ENCODE results near the gene KCTD16. TPM values are rescaled to one million over a fixed set of nuclear protein-coding genes. Genes with fewer than 3 reads are reported as not detected.
A peak's percentile ranks its signal among the peaks of the same experiment; 100 is the strongest.

Gene KCTD16
- total RNA-seq, 1 experiment from 2014 or later, result 0.29 TPM

GRCh38 chr5:144139586-144139985 is 31.1 kb upstream of the KCTD16 start:
- CTCF ChIA-PET, result no interaction called here

GRCh38 chr5:144141585-144141984 is 29.1 kb upstream of the KCTD16 start:
- DNase-seq, result no peak
- Mint-ChIP-seq H3K27ac (ENCODE audit: unreplicated experiment) (no peak overlapping the region), H3K9me3 (ENCODE audit: unreplicated experiment) (no peaks in the 10 kb centered on the region), H3K36me3 (ENCODE audit: insufficient read depth, unreplicated experiment) (no peaks in the 10 kb centered on the region), H3K4me1 (ENCODE audit: low read depth, unreplicated experiment) (no peaks in the 10 kb centered on the region), H3K27me3 (ENCODE audit: insufficient read depth, unreplicated experiment) (peaks cover 7% of the 10 kb centered on the region), H3K4me3 (ENCODE audit: unreplicated experiment) (no peak overlapping the region)
- no peaks in the 10 kb centered on the region for H3K9me3 ChIP-seq
- H3K27me3 ChIP-seq (replicated peaks; ENCODE audit: control insufficient read depth, insufficient read depth, low read length), result no peaks in the 10 kb centered on the region
- no peak overlapping the region for H3K4me3 ChIP-seq (ENCODE audit: low read depth, low read length)
- intact Hi-C loops (cut with micrococcal nuclease; ENCODE audit: unreplicated experiment), result loop anchor here (10.0 kb wide), 1 partner anchor 317 kb away; no protein-coding TSS in a partner anchor
- no TSS peak for BruUV-seq (replicated peaks)
- TF ChIP-seq, protein P1, sequence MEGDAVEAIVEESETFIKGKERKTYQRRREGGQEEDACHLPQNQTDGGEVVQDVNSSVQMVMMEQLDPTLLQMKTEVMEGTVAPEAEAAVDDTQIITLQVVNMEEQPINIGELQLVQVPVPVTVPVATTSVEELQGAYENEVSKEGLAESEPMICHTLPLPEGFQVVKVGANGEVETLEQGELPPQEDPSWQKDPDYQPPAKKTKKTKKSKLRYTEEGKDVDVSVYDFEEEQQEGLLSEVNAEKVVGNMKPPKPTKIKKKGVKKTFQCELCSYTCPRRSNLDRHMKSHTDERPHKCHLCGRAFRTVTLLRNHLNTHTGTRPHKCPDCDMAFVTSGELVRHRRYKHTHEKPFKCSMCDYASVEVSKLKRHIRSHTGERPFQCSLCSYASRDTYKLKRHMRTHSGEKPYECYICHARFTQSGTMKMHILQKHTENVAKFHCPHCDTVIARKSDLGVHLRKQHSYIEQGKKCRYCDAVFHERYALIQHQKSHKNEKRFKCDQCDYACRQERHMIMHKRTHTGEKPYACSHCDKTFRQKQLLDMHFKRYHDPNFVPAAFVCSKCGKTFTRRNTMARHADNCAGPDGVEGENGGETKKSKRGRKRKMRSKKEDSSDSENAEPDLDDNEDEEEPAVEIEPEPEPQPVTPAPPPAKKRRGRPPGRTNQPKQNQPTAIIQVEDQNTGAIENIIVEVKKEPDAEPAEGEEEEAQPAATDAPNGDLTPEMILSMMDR (IDR thresholded peaks at IDR 0.05; ENCODE audit: insufficient read depth in 1 of 2, low read depth in 1 of 2, low read length in 1 of 2, severe bottlenecking in 1 of 2, unreplicated experiment in 1 of 2), result no peak
- H3K36me3 ChIP-seq (ENCODE audit: control insufficient read depth, insufficient read depth, low read length), result no peaks in the 10 kb centered on the region
- ChIA-PET POLR2A (no interaction called here), CTCF (interaction anchor here (1.2 kb wide), 1 partner anchor 317 kb away, joined by 4 read pairs; no protein-coding TSS in a partner anchor)
- no peaks in the 10 kb centered on the region for H3K4me1 ChIP-seq

More at GRCh38 chr5:144139586-144139985, 31.1 kb upstream of the KCTD16 start:
- Mint-ChIP-seq H3K27ac (ENCODE audit: unreplicated experiment) (no peak overlapping the region), H3K36me3 (ENCODE audit: insufficient read depth, unreplicated experiment) (no peaks in the 10 kb centered on the region), H3K4me3 (ENCODE audit: unreplicated experiment) (no peak overlapping the region), H3K27me3 (ENCODE audit: insufficient read depth, unreplicated experiment) (peaks cover 16% of the 10 kb centered on the region), H3K4me1 (ENCODE audit: low read depth, unreplicated experiment) (no peaks in the 10 kb centered on the region), H3K9me3 (ENCODE audit: unreplicated experiment) (no peaks in the 10 kb centered on the region)
- H3K27me3 ChIP-seq (replicated peaks; ENCODE audit: control insufficient read depth, insufficient read depth, low read length), result no peaks in the 10 kb centered on the region
- H3K4me3 ChIP-seq (ENCODE audit: low read depth, low read length), result no peak overlapping the region
- TF ChIP-seq, protein P1 (IDR thresholded peaks at IDR 0.05; ENCODE audit: insufficient read depth in 1 of 2, low read depth in 1 of 2, low read length in 1 of 2, severe bottlenecking in 1 of 2, unreplicated experiment in 1 of 2), result no peak
- intact Hi-C loops (cut with micrococcal nuclease; ENCODE audit: unreplicated experiment), result loop anchor here (10.0 kb wide), 1 partner anchor 185 kb away; no protein-coding TSS in a partner anchor
- DNase-seq, result no peak
- no peaks in the 10 kb centered on the region for H3K36me3 ChIP-seq (ENCODE audit: control insufficient read depth, insufficient read depth, low read length)
- no peaks in the 10 kb centered on the region for H3K9me3 ChIP-seq
- no TSS peak for BruUV-seq (replicated peaks)
- no peaks in the 10 kb centered on the region for H3K4me1 ChIP-seq
- POLR2A ChIA-PET, result no interaction called here

DNA sequence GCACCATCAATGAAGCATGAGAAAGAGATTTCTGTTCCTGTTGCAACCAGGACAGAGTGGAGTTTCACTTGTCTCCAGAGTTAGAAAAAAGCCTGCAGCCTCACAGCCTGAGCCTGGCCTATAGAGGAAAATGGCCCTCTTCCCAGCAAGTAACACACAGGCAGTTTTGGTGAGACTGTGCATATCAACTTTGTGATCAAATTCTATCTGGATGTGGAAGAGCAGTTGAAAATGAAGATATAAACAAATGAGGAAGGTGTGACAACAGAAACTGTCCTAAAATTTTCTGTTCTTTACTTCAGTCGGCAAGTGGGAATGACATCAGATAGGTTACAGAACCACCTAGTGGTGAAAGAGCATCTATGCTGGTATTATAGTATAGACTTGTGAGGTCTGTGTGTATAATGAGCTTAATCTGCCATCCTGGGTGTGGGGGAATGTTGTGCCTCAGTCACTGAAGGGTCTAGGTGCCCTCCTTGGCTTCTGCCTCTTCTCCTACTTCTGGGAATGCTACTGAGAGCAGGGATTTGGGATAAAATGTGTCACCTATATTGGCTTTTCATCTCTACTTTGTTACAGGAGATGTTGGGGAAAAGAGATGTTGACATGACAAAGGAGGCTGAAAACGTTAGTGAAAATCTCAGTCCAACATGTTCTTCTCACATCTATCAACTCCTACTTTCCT is 28.4 kb upstream of the KCTD16 start:
- Mint-ChIP-seq H3K9me3 (ENCODE audit: unreplicated experiment) (no peaks in the 10 kb centered on the region), H3K4me1 (ENCODE audit: low read depth, unreplicated experiment) (no peaks in the 10 kb centered on the region), H3K36me3 (ENCODE audit: insufficient read depth, unreplicated experiment) (no peaks in the 10 kb centered on the region), H3K4me3 (ENCODE audit: unreplicated experiment) (no peak overlapping the region), H3K27me3 (ENCODE audit: insufficient read depth, unreplicated experiment) (peaks cover 7% of the 10 kb centered on the region), H3K27ac (ENCODE audit: unreplicated experiment) (no peak overlapping the region)
- no peaks in the 10 kb centered on the region for H3K4me1 ChIP-seq
- ChIA-PET CTCF (interaction anchor here (0.6 to 1.2 kb wide), 3 partner anchors 9 to 318 kb away, joined by 3 to 4 read pairs (median 3); no protein-coding TSS in a partner anchor), POLR2A (no interaction called here)
- intact Hi-C loops (cut with micrococcal nuclease; ENCODE audit: unreplicated experiment), result loop anchor here (10.0 kb wide), 1 partner anchor 317 kb away; no protein-coding TSS in a partner anchor
- no peak overlapping the region for H3K4me3 ChIP-seq (ENCODE audit: low read depth, low read length)
- no peaks in the 10 kb centered on the region for H3K27me3 ChIP-seq (replicated peaks; ENCODE audit: control insufficient read depth, insufficient read depth, low read length)
- no TSS peak for BruUV-seq (replicated peaks)
- DNase-seq, result peak in 1 of 2 experiments; percentile 11
- TF ChIP-seq, protein P1 (IDR thresholded peaks at IDR 0.05; ENCODE audit: insufficient read depth in 1 of 2, low read depth in 1 of 2, low read length in 1 of 2, severe bottlenecking in 1 of 2, unreplicated experiment in 1 of 2), result peak; percentile 50 to 67
- H3K9me3 ChIP-seq, result no peaks in the 10 kb centered on the region
- no peaks in the 10 kb centered on the region for H3K36me3 ChIP-seq (ENCODE audit: control insufficient read depth, insufficient read depth, low read length)
